Left ventricle myocardium inferior (tissue), 1 donor: ENCODE measurements around the gene TRAM1L1. TPM values are rescaled to one million over a fixed set of nuclear protein-coding genes. Genes with fewer than 3 reads are reported as not detected.

Source experiments
- DNase-seq: peaks from one replicate; pipeline ENCODE4 v3.0.0-alpha.2; 2020
- H3K27ac ChIP-seq: fragments of 200-600 bp; replicated peaks from 2 replicates; pipeline ENCODE4 v1.8.0; 2021
- H3K27me3 ChIP-seq: fragments of 200-600 bp; 2 replicates; pipeline ENCODE4 v1.8.0; 2021; ENCODE audit warnings: low read depth
- H3K36me3 ChIP-seq: fragments of 200-600 bp; 2 replicates; pipeline ENCODE4 v1.8.0; 2021
- H3K4me1 ChIP-seq: fragments of 200-600 bp; 2 replicates; pipeline ENCODE4 v1.8.0; 2021
- H3K4me3 ChIP-seq: fragments of 200-600 bp; 2 replicates; pipeline ENCODE4 v1.8.0; 2021; ENCODE audit warnings: mild to moderate bottlenecking, moderate library complexity
- H3K9me3 ChIP-seq: fragments of 200-600 bp; replicated peaks from 2 replicates; pipeline ENCODE4 v1.8.0; 2021
- intact Hi-C: fragments of 100-400 bp; cut with micrococcal nuclease; formaldehyde crosslinking; loops from one replicate; pipeline ENCODE4 v1.11.0; 2022
- total RNA-seq: library from RNA; stranded (reverse); fragmentation: NEBNext Ultra II Directional; extraction: Animal tissue kit (Norgen Biotek cat#: 25700); gene quantifications from one replicate; pipeline ENCODE4 v1.2.1, GENCODE V29; 2021
- TF ChIP-seq, protein P1 (sequence below): fragments of 200-600 bp; IDR thresholded peaks from 2 replicates; pipeline ENCODE4 v1.8.0; 2021; ENCODE audit warnings: antibody characterized with exemption, mild to moderate bottlenecking, borderline replicate concordance
- donor health status: DM: no; HTN: yes; CAD: no; lungs with severe emphysema.

Gene TRAM1L1
- total RNA-seq, 1 donor from 2014 or later: 0.82 TPM

DNA sequence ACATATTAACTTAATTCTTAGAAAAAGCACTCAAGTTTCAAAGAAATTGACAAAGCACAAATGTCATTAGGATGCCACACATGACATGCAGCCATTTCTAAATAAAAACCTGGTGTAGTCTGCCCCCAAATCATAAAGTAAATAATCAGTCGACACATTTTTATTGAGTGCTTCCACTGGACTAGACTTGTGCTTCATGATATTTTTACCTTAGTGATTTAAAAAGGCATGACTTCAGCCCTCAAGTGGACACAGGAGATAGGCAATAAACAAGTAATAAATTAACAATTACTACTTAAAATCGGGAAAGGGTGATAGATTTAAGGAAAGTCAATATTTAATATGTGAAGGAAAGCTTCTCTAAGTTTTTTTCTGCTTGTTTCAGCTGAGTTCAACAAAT, 7.6 kb downstream of the TRAM1L1 start:
- TF ChIP-seq, protein P1, sequence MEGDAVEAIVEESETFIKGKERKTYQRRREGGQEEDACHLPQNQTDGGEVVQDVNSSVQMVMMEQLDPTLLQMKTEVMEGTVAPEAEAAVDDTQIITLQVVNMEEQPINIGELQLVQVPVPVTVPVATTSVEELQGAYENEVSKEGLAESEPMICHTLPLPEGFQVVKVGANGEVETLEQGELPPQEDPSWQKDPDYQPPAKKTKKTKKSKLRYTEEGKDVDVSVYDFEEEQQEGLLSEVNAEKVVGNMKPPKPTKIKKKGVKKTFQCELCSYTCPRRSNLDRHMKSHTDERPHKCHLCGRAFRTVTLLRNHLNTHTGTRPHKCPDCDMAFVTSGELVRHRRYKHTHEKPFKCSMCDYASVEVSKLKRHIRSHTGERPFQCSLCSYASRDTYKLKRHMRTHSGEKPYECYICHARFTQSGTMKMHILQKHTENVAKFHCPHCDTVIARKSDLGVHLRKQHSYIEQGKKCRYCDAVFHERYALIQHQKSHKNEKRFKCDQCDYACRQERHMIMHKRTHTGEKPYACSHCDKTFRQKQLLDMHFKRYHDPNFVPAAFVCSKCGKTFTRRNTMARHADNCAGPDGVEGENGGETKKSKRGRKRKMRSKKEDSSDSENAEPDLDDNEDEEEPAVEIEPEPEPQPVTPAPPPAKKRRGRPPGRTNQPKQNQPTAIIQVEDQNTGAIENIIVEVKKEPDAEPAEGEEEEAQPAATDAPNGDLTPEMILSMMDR: no peak
- Histone ChIP-seq H3K27ac (no peak overlapping the region), H3K36me3 (no peaks in the 10 kb centered on the region), H3K4me1 (no peaks in the 10 kb centered on the region), H3K4me3 (no peak overlapping the region), H3K27me3 (no peaks in the 10 kb centered on the region), H3K9me3 (peaks cover 6% of the 10 kb centered on the region)
- DNase-seq: no peak
- intact Hi-C loops: no loop called here

- no peak overlapping the region for H3K27ac ChIP-seq
- H3K27me3 ChIP-seq: no peaks in the 10 kb centered on the region
- H3K9me3 ChIP-seq: no peaks in the 10 kb centered on the region
- TF ChIP-seq, protein P1: no peak
- H3K36me3 ChIP-seq: no peaks in the 10 kb centered on the region
- H3K4me3 ChIP-seq: no peak overlapping the region
- no peak for DNase-seq
- H3K4me1 ChIP-seq: no peaks in the 10 kb centered on the region
- intact Hi-C loops: no loop called here
These were observed 17.3 kb downstream of the TRAM1L1 start for GRCh38 chr4:117068120-117068519.

GRCh38 chr4:117063961-117064696, 21.2 kb downstream of the TRAM1L1 start:
- H3K4me1 ChIP-seq: no peaks in the 10 kb centered on the region

DNA sequence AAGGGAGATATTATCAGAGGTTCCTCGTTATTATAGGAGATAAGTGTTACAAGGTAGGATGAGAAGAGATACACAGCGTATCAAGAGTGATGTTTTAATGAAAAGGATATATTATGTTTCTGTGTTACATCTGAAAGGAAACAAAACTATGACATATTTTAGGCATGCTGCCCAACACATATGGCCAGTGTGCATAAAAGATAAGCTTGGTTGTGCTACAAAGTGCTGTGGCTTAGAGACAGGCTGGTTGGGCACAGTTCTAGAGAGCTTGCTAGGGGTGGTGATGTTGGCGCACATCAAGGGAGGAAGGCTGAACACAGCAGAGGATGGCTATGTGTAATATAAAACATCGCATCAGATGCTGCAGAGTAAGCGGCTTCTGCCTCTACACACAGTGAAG, 42.4 kb downstream of the TRAM1L1 start:
- no peak overlapping the region for H3K4me3 ChIP-seq
- H3K27me3 ChIP-seq: no peaks in the 10 kb centered on the region
- H3K27ac ChIP-seq: no peak overlapping the region
- TF ChIP-seq, protein P1: no peak
- no peak for DNase-seq
- intact Hi-C loops: no loop called here
- no peaks in the 10 kb centered on the region for H3K36me3 ChIP-seq
- peaks cover 23% of the 10 kb centered on the region for H3K9me3 ChIP-seq
- H3K4me1 ChIP-seq: no peaks in the 10 kb centered on the region

More at GRCh38 chr4:117063961-117064696, 21.2 kb downstream of the TRAM1L1 start:
- DNase-seq: no peak
- Histone ChIP-seq H3K36me3 (no peaks in the 10 kb centered on the region), H3K27ac (no peak overlapping the region), H3K27me3 (no peaks in the 10 kb centered on the region), H3K4me3 (no peak overlapping the region), H3K9me3 (no peaks in the 10 kb centered on the region)
- TF ChIP-seq, protein P1: no peak
- intact Hi-C loops: no loop called here
